Skeletal muscle satellite cell (primary cell): ENCODE measurements around the gene PRKAA1.
"Not testable (repeated sequence)": the region's sequence is repeated elsewhere in the genome, so short reads cannot be mapped to it uniquely, and the experiment has no call there.

ENCODE experiments used
- H3K27me3 ChIP-seq: 2 replicates; pipeline ENCODE4 v1.7.0; 2013; ENCODE audit warnings: low read length; ENCODE audit not compliant: control insufficient read depth, insufficient read depth
- H3K36me3 ChIP-seq: 2 replicates; pipeline ENCODE4 v1.7.0; 2013; ENCODE audit warnings: mild to moderate bottlenecking, control low read depth, low read length; ENCODE audit not compliant: insufficient read depth
- H3K4me1 ChIP-seq: 2 replicates; pipeline ENCODE4 v1.7.0; 2013; ENCODE audit warnings: low read length; ENCODE audit not compliant: control insufficient read depth, insufficient read depth
- H3K4me2 ChIP-seq: 2 replicates; pipeline ENCODE4 v1.7.0; 2013; ENCODE audit warnings: mild to moderate bottlenecking, low read length
- H3K4me3 ChIP-seq: 2 replicates; pipeline ENCODE4 v1.7.0; 2013; ENCODE audit warnings: low read length
- H3K9ac ChIP-seq: 2 replicates; pipeline ENCODE4 v1.7.0; 2013; ENCODE audit warnings: mild to moderate bottlenecking, low read depth, low read length, moderate library complexity
- H3K9me3 ChIP-seq: replicated peaks from 2 replicates; pipeline ENCODE4 v1.7.0; 2013; ENCODE audit warnings: mild to moderate bottlenecking, control low read depth, low read length

Gene PRKAA1

GRCh38 chr5:40832345-40832744 is 34.2 kb upstream of the PRKAA1 start:
- Histone ChIP-seq H3K27me3 (no peaks in the 10 kb centered on the region), H3K4me3 (peak overlapping the region; percentile 89), H3K9ac (no peak overlapping the region), H3K4me1 (peaks cover 36% of the 10 kb centered on the region), H3K36me3 (peaks cover 75% of the 10 kb centered on the region), H3K4me2 (peak overlapping the region; percentile 87), H3K9me3 (no peaks in the 10 kb centered on the region)

DNA sequence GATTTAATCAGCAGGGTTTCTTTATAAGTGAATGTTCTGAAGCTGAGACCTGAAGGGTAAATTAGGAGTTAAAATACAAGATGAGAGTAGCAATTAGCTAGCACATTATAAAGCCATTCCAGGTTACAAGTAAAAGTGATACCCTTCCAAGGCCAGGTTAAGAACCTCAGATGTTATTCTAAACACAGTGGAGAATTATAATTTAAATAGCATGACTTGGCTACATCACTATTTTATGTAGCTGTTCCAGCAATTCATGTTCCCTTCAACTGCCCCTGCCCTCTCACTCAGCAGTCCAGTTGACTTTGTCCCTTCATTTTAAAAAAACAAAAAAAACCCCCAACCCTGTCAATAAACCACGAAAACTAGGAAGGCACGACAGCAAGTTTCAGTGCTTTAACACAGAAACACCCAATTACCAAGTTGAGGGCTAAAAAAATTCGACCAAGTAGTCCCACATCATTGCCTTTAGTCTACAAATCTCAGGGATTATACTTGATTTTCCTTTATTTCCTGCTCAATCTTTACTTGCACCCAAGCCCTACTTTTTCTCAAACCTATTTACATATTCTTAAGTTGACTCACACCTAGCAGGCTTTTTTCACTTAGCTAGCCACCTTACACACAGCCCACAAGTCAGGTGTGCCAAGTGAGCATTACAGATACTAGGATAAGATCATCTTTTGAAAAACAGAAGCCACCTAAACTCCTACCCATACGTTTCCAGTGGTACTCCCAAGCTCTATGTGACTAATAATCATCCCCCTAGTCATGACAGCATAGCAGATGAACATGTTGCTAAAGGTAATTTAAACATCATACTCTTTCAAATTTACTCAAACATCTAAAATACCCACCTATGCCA is 33.4 kb upstream of the PRKAA1 start:
- H3K9me3 ChIP-seq: no peaks in the 10 kb centered on the region
- H3K36me3 ChIP-seq: peaks cover 83% of the 10 kb centered on the region
- no peak overlapping the region for H3K9ac ChIP-seq
- H3K27me3 ChIP-seq: no peaks in the 10 kb centered on the region
- H3K4me3 ChIP-seq: no peak overlapping the region
- H3K4me2 ChIP-seq: peak overlapping the region; percentile 87
- peaks cover 36% of the 10 kb centered on the region for H3K4me1 ChIP-seq

DNA sequence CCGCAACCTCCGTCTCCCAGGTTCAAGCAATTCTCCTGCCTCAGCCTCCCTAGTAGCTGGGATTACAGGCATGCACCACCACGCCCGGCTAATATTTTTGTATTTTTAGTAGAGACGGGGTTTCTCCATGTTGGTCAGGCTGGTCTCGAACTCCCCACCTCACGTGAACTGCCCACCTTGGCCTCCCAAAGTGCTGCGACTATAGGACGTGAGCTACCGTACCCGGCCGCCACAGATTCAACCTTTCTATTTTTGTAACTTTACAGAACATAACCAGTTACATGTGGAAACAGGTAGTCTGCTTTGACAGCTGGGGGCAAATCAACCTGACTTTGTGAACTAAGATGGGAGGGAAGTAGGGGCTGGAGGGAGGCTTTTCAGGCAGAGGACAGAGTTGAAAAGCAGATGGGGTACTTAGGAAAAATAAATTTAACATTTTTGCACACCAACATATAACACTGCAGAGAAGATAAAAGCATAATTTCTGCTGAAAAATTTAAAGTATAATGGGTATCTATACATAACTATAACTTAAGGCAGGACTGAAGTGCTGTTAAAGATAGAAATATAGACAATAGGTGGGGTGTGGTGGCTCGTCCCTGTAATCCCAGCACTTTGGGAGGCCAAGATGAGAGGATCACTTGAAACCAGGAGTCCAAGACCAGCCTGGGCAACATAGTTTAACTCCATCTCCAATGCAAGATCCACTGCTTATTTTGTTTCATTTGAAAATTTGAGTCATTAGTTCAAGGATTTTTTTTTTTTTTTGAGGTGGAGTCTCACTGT is 31.8 kb upstream of the PRKAA1 start:
- Histone ChIP-seq H3K4me3 (no peak overlapping the region), H3K4me2 (no peak overlapping the region), H3K9ac (no peak overlapping the region), H3K4me1 (peaks cover 24% of the 10 kb centered on the region), H3K27me3 (no peaks in the 10 kb centered on the region), H3K36me3 (peaks cover 94% of the 10 kb centered on the region), H3K9me3 (no peaks in the 10 kb centered on the region)

DNA sequence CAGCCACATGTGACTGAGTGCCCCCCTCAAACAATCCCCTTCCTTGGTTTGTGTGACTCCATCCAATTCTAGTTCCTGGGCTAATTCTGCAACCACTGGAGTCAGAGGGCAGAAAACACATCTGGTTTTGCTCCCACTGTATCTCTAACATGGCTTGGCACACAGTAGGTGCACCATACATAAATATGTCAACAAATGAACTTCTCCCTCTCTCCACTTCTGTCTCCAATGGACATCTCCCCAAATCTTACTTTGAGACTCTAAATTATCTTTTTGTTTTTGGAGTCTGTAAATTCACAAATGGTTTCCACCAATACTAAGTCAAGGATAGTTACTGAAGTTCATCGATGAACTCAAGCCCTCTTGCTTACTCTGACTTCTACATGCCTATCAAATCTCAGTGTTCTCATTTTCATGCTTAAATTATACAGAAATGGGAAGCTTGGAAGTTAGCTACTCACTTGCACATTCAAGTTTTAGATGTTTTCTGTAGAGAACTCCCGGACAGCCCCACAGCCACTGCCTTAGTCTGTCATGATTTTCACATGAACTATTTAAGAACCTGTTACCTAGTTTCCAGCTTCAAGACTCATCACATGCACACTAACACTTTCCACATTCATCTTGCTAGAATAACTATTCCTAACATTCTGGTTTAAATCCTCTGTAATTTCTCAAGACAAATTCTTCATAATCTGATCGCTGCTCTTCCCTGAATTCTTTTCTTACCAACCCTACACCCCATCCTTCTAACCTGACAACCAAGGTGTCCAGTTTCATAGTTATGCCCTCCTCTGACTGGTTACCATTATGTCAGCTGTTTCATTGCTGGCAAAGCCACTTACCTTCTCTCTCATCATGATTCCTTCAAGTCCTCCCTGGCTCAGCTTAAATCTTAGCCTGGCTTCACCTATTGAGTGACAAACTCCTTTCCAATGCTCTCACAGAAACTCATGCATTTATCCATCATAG is 30.8 kb upstream of the PRKAA1 start:
- Histone ChIP-seq H3K4me1 (peaks cover 24% of the 10 kb centered on the region), H3K9ac (no peak overlapping the region), H3K4me2 (no peak overlapping the region), H3K9me3 (no peaks in the 10 kb centered on the region), H3K27me3 (no peaks in the 10 kb centered on the region), H3K4me3 (no peak overlapping the region), H3K36me3 (peaks cover 85% of the 10 kb centered on the region)

- Histone ChIP-seq H3K4me2 (no peak overlapping the region), H3K4me3 (no peak overlapping the region), H3K9ac (no peak overlapping the region), H3K9me3 (no peaks in the 10 kb centered on the region), H3K4me1 (peaks cover 19% of the 10 kb centered on the region), H3K36me3 (peaks cover 77% of the 10 kb centered on the region), H3K27me3 (no peaks in the 10 kb centered on the region)
Measured at GRCh38 chr5:40828021-40828631, 30.0 kb upstream of the PRKAA1 start.

- H3K4me2 ChIP-seq: no peak overlapping the region
- H3K9me3 ChIP-seq: no peaks in the 10 kb centered on the region
- H3K4me1 ChIP-seq: peaks cover 12% of the 10 kb centered on the region
- no peak overlapping the region for H3K4me3 ChIP-seq
- H3K9ac ChIP-seq: no peak overlapping the region
- H3K36me3 ChIP-seq: peaks cover 70% of the 10 kb centered on the region
- no peaks in the 10 kb centered on the region for H3K27me3 ChIP-seq
Measured at GRCh38 chr5:40827188-40827977, 29.2 kb upstream of the PRKAA1 start.

DNA sequence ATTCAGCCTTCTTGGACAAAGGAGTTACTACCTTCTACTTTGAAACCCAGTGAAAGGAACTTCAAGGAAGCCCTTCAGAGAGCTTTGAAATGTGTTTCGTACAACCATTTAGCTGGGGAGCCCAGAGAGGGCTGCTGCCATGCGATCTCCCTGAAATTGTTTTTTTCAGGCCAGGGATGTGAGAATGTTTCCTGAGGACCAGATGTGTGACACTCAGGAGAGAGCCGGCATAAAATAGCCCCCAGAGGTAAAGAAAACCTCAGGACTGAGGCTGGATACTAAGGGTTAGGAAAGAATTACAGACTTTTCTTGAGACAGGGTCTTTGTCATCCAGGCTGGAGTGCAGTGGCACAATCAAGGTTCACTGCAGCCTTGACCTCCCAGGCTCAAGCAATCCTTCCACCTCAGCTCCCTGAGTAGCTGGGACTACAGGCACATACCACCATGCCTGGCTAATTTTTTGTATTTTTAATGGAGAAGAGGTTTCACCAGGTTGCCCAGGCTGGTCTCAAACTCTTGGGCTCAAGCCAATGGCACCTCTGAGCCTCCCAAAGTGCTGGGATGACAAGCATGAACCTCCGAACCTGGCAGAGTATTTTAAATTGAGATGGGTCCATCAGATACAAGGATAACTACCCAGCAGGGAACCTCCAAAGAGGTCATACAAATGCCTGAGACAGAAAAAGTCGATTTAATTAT is 28.5 kb upstream of the PRKAA1 start:
- no peak overlapping the region for H3K4me3 ChIP-seq
- H3K4me2 ChIP-seq: no peak overlapping the region
- peaks cover 4% of the 10 kb centered on the region for H3K4me1 ChIP-seq
- H3K9me3 ChIP-seq: no peaks in the 10 kb centered on the region
- H3K36me3 ChIP-seq: peaks cover 62% of the 10 kb centered on the region
- H3K9ac ChIP-seq: no peak overlapping the region
- H3K27me3 ChIP-seq: no peaks in the 10 kb centered on the region

DNA sequence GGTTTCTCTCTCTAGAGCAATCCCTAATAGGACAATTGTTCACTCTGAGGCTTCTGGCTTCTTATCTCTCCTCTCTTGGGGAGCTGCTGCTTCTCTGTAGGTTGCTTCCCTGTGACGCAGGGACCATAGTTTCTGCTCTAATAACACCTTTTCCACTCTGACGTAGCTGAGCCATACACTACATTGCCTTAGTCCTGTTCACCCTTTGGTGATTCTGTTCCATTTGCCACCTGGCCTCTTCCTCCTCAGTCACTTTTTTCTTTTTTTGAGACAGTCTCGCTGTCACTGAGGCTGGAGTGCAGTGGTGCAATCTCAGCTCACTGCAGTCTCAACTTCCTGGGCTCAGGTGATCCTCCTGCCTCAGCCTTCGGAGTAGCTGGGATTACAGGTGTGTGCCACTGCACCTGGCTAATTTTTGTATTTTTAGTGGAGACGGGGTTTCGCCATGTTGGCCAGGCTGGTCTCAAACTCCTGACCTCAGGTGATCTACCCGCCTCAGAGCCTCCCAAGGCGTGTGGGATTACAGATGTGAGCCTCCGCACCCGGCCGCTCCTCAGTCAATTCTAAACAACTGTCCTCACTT is 27.4 kb upstream of the PRKAA1 start:
- H3K4me3 ChIP-seq, H3K9me3 ChIP-seq, H3K4me2 ChIP-seq, H3K4me1 ChIP-seq, H3K27me3 ChIP-seq, H3K9ac ChIP-seq: not testable (repeated sequence)
- H3K36me3 ChIP-seq: peaks cover 51% of the 10 kb centered on the region

DNA sequence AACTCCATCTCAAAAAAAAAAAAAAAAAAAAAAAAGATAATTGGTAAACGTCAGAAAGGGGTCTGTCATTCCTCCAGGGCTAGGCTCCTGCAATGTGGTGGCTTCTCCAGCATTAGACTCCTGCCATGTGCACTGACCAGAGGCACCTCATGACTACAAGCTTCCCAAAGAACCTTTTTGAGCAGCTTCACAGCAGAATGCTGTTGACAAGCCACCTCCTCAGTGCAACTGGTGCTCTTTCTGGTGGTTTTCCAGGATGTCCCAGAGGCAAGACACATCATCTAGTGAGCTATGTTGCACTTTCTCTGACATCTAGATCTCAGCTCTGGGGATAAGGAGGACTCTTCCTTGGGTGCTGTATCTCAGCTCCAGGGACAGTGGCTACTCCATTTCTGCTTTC is 25.3 kb upstream of the PRKAA1 start:
- H3K36me3 ChIP-seq: peaks cover 30% of the 10 kb centered on the region
- H3K27me3 ChIP-seq: no peaks in the 10 kb centered on the region
- no peak overlapping the region for H3K4me2 ChIP-seq
- H3K9ac ChIP-seq: no peak overlapping the region
- H3K4me1 ChIP-seq: no peaks in the 10 kb centered on the region
- H3K4me3 ChIP-seq: no peak overlapping the region
- H3K9me3 ChIP-seq: no peaks in the 10 kb centered on the region
